HCT116 (cell line): ENCODE results near the gene NAPSA. TPM values are rescaled to one million over a fixed set of nuclear protein-coding genes. Genes with fewer than 3 reads are reported as not detected.

ENCODE experiments used
- ATAC-seq: fragments of 200-7000 bp; cut with Tn5 transposase; 2 replicates; pipeline ENCODE4 v1.9.1; 2020; ENCODE audit warnings: mild to moderate bottlenecking, moderate library complexity
- BruUV-seq: library from RNA; stranded (reverse); fragments of 400-500 nt; replicated peaks from 2 replicates; lab custom pipeline; 2021; lab: Mats Ljungman, UMichigan
- CTCF ChIA-PET: fragments of 300-600 bp; sonication (Branson Sonifier 250); formaldehyde crosslinking; loops from one replicate; lab custom pipeline; 2021; ENCODE audit warnings: antibody characterized with exemption; lab: Charles Lee
- POLR2A ChIA-PET: fragments of 300-600, 350-600 bp; sonication (Branson Sonifier 250); formaldehyde crosslinking; loops from one replicate; lab custom pipeline; 2021; ENCODE audit warnings: antibody characterized with exemption; lab: Charles Lee
- RAD21 ChIA-PET, 2 experiments: fragments of 300-600 bp; sonication (Branson Sonifier 250); formaldehyde crosslinking; loops; one replicate each; lab custom pipeline; 2023; ENCODE audit warnings: low total read pairs in 2 of 2; ENCODE audit not compliant: uncharacterized antibody in 2 of 2, unreplicated experiment in 2 of 2, low non-redundant PET in 1 of 2; lab: Charles Lee
- DNase-seq: peaks from one replicate; pipeline ENCODE4 v3.0.0-alpha.2; 2010; ENCODE audit warnings: low read depth, low spot score
- H2AFZ ChIP-seq: fragments of 200-600 bp; shearing (Covaris generic), sonication (generic); 2 replicates; pipeline ENCODE4 v1.6.1; 2017; ENCODE audit warnings: low read depth, mixed run types, mixed read lengths, antibody characterized with exemption, low read length; ENCODE audit not compliant: poor library complexity, severe bottlenecking
- H3K27ac ChIP-seq: 2 replicates; pipeline ENCODE4 v1.5.1; 2012; ENCODE audit warnings: low read depth, low read length
- H3K27me3 ChIP-seq: fragments of 200-600 bp; sonication (generic); 2 replicates; pipeline ENCODE4 v1.6.1; 2016; ENCODE audit warnings: mixed run types, low read length, mixed read lengths; ENCODE audit not compliant: insufficient read depth
- H3K36me3 ChIP-seq, 2 experiments: fragments of 200-500 bp in 1 of 2; fragments of 200-600 bp in 1 of 2; sonication (Bioruptor generic) in 1 of 2; sonication (generic) in 1 of 2; 2 replicates each; pipeline versions ENCODE4 v1.5.1 to v1.6.1; 2014 to 2016; ENCODE audit warnings: low read length in 2 of 2, inconsistent platforms in 1 of 2, mixed read lengths in 1 of 2, mixed run types in 1 of 2; ENCODE audit not compliant: insufficient read depth in 2 of 2, control insufficient read depth in 1 of 2
- H3K4me1 ChIP-seq, 2 experiments: fragments of 200-600 bp in 1 of 2; sonication (generic) in 1 of 2; 2 replicates each; pipeline versions ENCODE4 v1.5.1 to v1.6.1; 2012 to 2017; ENCODE audit warnings: low read length in 2 of 2, inconsistent platforms in 1 of 2, mild to moderate bottlenecking in 1 of 2, mixed read lengths in 1 of 2, mixed run types in 1 of 2, moderate library complexity in 1 of 2; ENCODE audit not compliant: insufficient read depth in 2 of 2, control insufficient read depth in 1 of 2
- H3K4me2 ChIP-seq: fragments of 200-600 bp; sonication (generic); 2 replicates; pipeline ENCODE4 v1.6.1; 2017; ENCODE audit warnings: mixed run types, low read length, mixed read lengths
- H3K4me3 ChIP-seq, 2 experiments: fragments of 200-600 bp in 1 of 2; sonication (generic) in 1 of 2; replicated peaks in 1 of 2; 2 replicates each; pipeline ENCODE4 v1.5.1; 2011 to 2016; ENCODE audit warnings: low read length in 2 of 2, control low read depth in 1 of 2, low read depth in 1 of 2, mild to moderate bottlenecking in 1 of 2, mixed read lengths in 1 of 2, mixed run types in 1 of 2
- H3K79me2 ChIP-seq: fragments of 200-600 bp; sonication (generic); 2 replicates; pipeline ENCODE4 v1.6.1; 2017; ENCODE audit warnings: mild to moderate bottlenecking, mixed run types, low read length, moderate library complexity, mixed read lengths; ENCODE audit not compliant: insufficient read depth
- H3K9ac ChIP-seq: fragments of 200-600 bp; sonication (generic); 2 replicates; pipeline ENCODE4 v1.6.1; 2016; ENCODE audit warnings: low read length, mixed read lengths
- H3K9me2 ChIP-seq: fragments of 200-600 bp; sonication (generic), shearing (Covaris generic); 2 replicates; pipeline ENCODE4 v1.6.1; 2017; ENCODE audit warnings: mixed run types, mild to moderate bottlenecking, moderate library complexity; ENCODE audit not compliant: insufficient read depth
- H3K9me3 ChIP-seq, 2 experiments: fragments of 200-500 bp in 1 of 2; fragments of 200-600 bp in 1 of 2; sonication (Bioruptor generic) in 1 of 2; sonication (generic) in 1 of 2; 2 replicates each; pipeline ENCODE4 v1.6.1; 2014 to 2017; ENCODE audit warnings: low read length in 2 of 2, mixed read lengths in 2 of 2, inconsistent platforms in 1 of 2, low read depth in 1 of 2, mild to moderate bottlenecking in 1 of 2, mixed run types in 1 of 2, moderate library complexity in 1 of 2; ENCODE audit not compliant: control insufficient read depth in 1 of 2, insufficient read depth in 1 of 2
- H4K20me1 ChIP-seq: fragments of 200-600 bp; sonication (generic), shearing (Covaris generic); 2 replicates; pipeline ENCODE4 v1.6.1; 2017; ENCODE audit warnings: mixed run types, mild to moderate bottlenecking, moderate library complexity; ENCODE audit not compliant: insufficient read depth
- CEBPB ChIP-seq: IDR thresholded peaks from 2 replicates; pipeline ENCODE4 v1.6.1; 2012; ENCODE audit warnings: low read depth
- EZH2phosphoT487 ChIP-seq: fragments of 200-600 bp; IDR thresholded peaks from 2 replicates; pipeline ENCODE4 v1.6.1; 2018; ENCODE audit warnings: antibody characterized with exemption, borderline replicate concordance
- FOSL1 ChIP-seq: IDR thresholded peaks from 2 replicates; pipeline ENCODE4 v1.6.1; 2012; ENCODE audit warnings: low read depth
- POLR2AphosphoS5 ChIP-seq: IDR thresholded peaks from 2 replicates; pipeline ENCODE4 v1.6.1; 2011; ENCODE audit warnings: mild to moderate bottlenecking, low read depth, low read length, moderate library complexity
- ZFX ChIP-seq: fragments of 450-650 bp; IDR thresholded peaks from 2 replicates; pipeline ENCODE4 v1.6.1; 2017
- ZNF274 ChIP-seq: fragments of 200-500 bp; sonication (Bioruptor generic); IDR thresholded peaks from 2 replicates; pipeline ENCODE4 v1.6.1; 2014; ENCODE audit warnings: mild to moderate bottlenecking, low read depth, low read length, inconsistent platforms
- intact Hi-C: fragments of 100-400 bp; cut with micrococcal nuclease; formaldehyde crosslinking; loops from 2 replicates; pipeline ENCODE4 v1.10.0; 2022
- total RNA-seq: library from RNA; stranded (reverse); gene quantifications from one replicate; pipeline ENCODE4 v1.2.1, GENCODE V29; 2021; ENCODE audit not compliant: unreplicated experiment
- TF ChIP-seq, protein P1 (sequence below), 3 experiments: fragments of 200-600 bp in 1 of 3; sonication (generic) in 1 of 3; IDR thresholded peaks in 2 of 3; conservative IDR thresholded peaks in 1 of 3; 2 replicates each; pipeline ENCODE4 v1.5.1; 2012 to 2017; ENCODE audit warnings: low read depth in 2 of 3, low read length in 2 of 3, antibody characterized with exemption in 1 of 3, borderline replicate concordance in 1 of 3, control low read depth in 1 of 3, mild to moderate bottlenecking in 1 of 3, mixed read lengths in 1 of 3, mixed run types in 1 of 3, moderate library complexity in 1 of 3; ENCODE audit not compliant: insufficient read depth in 1 of 3
- TF ChIP-seq, protein P2 (sequence below): IDR thresholded peaks from 2 replicates; pipeline ENCODE4 v1.6.1; 2012

Gene NAPSA
- total RNA-seq, 1 experiment from 2014 or later = 4.4 TPM

DNA sequence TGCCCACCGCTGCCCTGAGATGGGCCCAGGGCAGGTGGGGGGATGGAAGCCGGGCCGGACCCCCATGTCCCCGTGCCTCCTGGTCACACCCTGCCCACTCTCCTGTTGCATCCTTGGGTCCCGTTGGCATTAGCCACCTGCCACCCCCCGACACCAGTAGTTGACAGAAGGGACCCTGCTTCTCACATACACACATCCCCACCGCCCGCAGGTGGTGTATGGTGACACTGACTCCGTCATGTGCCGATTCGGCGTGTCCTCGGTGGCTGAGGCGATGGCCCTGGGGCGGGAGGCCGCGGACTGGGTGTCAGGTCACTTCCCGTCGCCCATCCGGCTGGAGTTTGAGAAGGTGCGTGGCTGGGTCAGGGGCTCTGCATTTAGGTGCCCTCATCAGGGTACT is 48.1 kb upstream of the NAPSA start:
- Histone ChIP-seq H3K4me1 (no peaks in the 10 kb centered on the region), H3K36me3 (peaks cover 8 to 17% of the 10 kb centered on the region in 2 experiments), H3K79me2 (no peaks in the 10 kb centered on the region), H3K9ac (no peak overlapping the region), H3K9me2 (no peaks in the 10 kb centered on the region), H3K27ac (no peak overlapping the region), H3K9me3 (no peaks in the 10 kb centered on the region), H3K27me3 (no peaks in the 10 kb centered on the region), H4K20me1 (no peaks in the 10 kb centered on the region), H3K4me3 (no peak overlapping the region), H3K4me2 (no peak overlapping the region), H2AFZ (no peak overlapping the region)
- no peak for DNase-seq
- no peak for ATAC-seq
- TF ChIP-seq ZNF274 (no peak), FOSL1 (no peak), ZFX (no peak)
- ChIA-PET CTCF (interaction anchor here (1.2 kb wide), 1 partner anchor 45 kb away, joined by 3 read pairs; no protein-coding TSS in a partner anchor), RAD21 (no interaction called here), POLR2A (no interaction called here)
- intact Hi-C loops = no loop called here
- no TSS peak for BruUV-seq

DNA sequence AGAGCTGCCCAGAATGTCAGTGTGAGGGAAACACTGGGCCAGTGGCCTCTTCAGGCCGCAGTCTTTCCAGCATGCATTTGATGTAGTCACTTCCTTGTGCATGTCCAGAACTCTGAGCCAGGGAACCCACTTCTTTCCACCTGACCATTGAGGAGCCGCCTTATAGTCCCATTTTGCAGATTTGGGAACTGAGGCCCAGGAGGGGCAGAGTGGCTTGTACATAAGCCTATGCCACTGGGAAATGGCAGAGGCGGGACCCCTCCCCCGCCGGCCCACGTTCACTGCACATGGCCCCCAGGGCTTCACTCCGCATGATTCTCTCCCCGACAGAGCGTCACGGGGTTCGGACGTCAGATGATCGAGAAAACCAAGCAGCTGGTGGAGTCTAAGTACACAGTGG is 47.7 kb upstream of the NAPSA start:
- H3K27ac ChIP-seq = no peak overlapping the region
- H3K4me1 ChIP-seq = no peaks in the 10 kb centered on the region
- CTCF ChIA-PET = interaction anchor here (1.2 kb wide), 1 partner anchor 44 kb away, joined by 3 read pairs; no protein-coding TSS in a partner anchor
- intact Hi-C loops = no loop called here
- H3K4me3 ChIP-seq = no peak overlapping the region
- BruUV-seq = no TSS peak
- ATAC-seq (no peak), DNase-seq (no peak)
- POLR2A ChIA-PET = no interaction called here
- H4K20me1 ChIP-seq = no peaks in the 10 kb centered on the region
- no peaks in the 10 kb centered on the region for H3K9me3 ChIP-seq
- no peaks in the 10 kb centered on the region for H3K79me2 ChIP-seq
- H3K4me2 ChIP-seq = no peak overlapping the region
- H2AFZ ChIP-seq = no peak overlapping the region
- no peaks in the 10 kb centered on the region for H3K9me2 ChIP-seq
- TF ChIP-seq, protein P1, sequence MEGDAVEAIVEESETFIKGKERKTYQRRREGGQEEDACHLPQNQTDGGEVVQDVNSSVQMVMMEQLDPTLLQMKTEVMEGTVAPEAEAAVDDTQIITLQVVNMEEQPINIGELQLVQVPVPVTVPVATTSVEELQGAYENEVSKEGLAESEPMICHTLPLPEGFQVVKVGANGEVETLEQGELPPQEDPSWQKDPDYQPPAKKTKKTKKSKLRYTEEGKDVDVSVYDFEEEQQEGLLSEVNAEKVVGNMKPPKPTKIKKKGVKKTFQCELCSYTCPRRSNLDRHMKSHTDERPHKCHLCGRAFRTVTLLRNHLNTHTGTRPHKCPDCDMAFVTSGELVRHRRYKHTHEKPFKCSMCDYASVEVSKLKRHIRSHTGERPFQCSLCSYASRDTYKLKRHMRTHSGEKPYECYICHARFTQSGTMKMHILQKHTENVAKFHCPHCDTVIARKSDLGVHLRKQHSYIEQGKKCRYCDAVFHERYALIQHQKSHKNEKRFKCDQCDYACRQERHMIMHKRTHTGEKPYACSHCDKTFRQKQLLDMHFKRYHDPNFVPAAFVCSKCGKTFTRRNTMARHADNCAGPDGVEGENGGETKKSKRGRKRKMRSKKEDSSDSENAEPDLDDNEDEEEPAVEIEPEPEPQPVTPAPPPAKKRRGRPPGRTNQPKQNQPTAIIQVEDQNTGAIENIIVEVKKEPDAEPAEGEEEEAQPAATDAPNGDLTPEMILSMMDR (IDR thresholded peaks at IDR 0.05 in 2 of 3, conservative IDR thresholded peaks at IDR 0.05 in 1 of 3; ENCODE audit: borderline replicate concordance in 1 of 3, insufficient read depth in 1 of 3, low read depth in 2 of 3, low read length in 2 of 3) = no peak
- TF ChIP-seq EZH2phosphoT487 (no peak), CEBPB (no peak), POLR2AphosphoS5 (no peak)
- TF ChIP-seq, protein P2, sequence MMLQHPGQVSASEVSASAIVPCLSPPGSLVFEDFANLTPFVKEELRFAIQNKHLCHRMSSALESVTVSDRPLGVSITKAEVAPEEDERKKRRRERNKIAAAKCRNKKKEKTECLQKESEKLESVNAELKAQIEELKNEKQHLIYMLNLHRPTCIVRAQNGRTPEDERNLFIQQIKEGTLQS = no peak
- H3K36me3 ChIP-seq = peaks cover 8 to 17% of the 10 kb centered on the region in 2 experiments
- RAD21 ChIA-PET = no interaction called here
- no peaks in the 10 kb centered on the region for H3K27me3 ChIP-seq
- H3K9ac ChIP-seq = no peak overlapping the region
